CD4-positive, alpha-beta T cell treated with Interleukin-21 for 1 hour (primary cell): ENCODE data around the gene GNA12.
"Not testable (repeated sequence)": the region's sequence is repeated elsewhere in the genome, so short reads cannot be mapped to it uniquely, and the experiment has no call there.

Source experiments
- DNase-seq: peaks from one replicate; pipeline ENCODE4 v3.0.0-alpha.2; 2020

Gene GNA12

DNA sequence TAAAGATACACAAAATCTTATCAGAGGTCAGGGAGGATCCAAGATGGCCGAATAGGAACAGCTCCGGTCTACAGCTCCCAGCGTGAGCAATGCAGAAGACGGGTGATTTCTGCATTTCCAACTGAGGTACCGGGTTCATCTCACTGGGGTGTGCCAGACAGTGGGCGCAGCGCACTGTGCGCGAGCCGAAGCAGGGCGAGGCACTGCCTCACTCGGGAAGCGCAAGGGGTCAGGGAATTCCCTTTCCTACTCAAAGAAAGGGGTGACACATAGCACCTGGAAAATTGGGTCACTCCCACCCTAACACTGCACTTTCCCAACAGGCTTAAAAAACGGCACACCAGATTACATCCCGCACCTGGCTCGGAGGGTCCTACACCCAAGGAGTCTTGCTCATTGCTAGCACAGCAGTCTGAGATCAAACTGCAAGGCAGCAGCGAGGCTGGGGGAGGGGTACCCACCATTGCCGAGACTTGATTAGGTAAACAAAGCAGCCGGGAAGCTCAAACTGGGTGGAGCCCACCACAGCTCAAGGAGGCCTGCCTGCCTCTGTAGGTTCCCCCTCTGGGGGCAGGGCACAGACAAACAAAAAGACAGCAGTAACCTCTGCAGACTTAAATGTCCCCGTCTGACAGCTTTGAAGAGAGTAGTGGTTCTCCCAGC lies 100.5 kb downstream of the GNA12 start:
- not testable (repeated sequence) for DNase-seq

DNA sequence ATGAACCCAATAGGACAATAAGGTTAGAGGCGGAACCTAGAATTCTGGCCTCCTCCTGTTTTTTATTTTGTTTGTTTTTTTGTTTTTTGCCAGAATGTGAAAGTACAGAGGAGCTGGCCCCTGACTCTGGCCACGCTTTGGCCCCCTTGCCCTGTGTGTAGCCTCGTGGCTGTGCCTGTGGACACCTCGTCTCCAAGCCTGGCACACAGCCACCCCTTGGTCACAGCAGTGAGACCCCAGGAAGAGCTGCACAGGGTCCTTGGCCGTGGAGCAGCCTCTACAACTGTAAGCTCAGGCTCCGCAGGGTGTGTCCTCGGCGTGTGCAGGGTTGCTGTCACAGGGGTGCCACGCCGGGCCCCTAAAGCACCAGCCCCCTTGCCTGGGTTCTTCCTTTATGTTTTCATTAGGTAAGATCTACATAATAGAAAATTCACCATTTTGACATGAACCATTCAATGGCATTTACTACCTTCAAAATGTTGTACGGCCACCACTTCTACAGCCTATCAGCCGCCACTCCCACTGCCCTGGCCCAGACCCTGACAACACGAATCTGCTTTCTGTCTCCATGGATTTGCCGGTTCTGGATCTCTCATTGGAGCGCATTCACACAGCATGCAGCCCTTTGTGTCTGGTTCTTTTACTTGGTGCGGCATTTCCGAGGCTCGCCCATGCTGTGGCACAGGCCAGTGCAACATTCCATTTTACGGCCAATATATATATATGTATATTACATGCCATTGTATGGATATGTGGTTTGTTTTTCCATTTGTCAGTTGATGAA lies 105.2 kb downstream of the GNA12 start:
- no peak for DNase-seq

DNA sequence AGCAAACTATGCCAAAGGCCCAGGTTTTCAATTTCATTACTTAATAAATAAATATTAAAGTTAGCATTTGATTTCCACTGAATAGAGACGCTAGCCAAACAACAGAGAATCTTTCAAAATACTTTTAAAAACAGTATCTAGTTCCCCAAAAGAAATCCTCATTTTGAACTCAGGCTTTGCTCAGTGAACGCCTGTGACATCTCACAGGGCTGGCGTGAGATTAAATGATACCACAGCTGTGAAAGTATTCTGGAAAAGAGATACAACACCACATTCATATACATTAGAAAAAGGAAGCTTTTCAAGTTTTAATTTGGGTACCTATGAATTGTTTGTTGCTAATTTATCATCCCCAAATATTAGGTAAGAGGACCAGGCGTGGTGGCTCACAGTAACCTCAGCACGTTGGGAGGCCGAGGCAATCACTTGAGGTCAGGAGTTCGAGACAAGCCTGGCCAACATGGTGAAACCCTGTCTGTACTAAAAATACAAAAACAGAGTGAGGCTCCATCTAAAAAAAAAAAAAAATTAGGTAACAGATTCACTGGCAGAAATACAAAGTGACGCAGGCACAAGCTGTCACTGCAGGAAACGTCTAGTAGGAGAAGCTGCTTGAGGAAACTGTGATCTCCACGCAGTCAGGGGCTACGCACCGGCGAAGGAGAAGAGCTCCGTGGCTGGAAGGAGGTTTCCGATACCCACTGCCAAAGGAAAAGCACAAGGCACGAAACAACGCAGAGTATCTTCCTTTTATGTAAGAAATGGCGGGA lies 106.2 kb downstream of the GNA12 start:
- DNase-seq, result no peak

DNA sequence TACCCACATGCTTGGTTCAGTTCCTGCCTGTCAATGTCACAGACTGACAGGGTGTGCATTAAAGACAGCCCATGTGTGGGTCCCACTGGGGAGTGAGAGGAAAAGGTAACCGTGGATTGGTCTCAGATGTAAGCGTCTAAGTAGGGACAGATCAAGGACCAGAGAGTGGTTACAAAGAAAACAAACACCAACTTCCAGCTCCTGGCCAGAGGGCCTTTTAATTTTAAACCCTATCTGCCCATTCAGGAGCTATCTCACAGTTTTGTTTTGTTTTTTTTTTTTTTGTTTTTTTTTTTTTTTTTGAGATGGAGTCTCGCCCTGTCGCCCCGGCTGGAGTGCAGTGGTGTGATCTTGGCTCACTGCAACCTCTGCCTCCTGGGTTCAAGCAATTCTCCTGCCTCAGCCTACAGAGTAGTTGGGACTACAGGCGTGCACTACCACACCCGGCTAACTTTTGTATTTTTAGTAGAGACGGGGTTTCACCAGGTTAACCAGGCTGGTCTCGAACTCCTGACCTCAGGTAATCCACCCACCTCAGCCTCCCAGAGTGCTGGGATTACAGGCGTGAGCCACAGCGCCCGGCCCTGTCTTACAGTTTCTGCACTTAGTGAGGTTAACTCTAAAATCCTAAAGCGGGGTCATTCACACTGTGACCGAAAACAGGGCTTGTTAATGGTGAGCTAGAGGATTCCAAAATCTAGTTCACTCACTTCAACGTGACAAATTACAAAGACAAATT lies 106.9 kb downstream of the GNA12 start:
- not testable (repeated sequence) for DNase-seq

DNA sequence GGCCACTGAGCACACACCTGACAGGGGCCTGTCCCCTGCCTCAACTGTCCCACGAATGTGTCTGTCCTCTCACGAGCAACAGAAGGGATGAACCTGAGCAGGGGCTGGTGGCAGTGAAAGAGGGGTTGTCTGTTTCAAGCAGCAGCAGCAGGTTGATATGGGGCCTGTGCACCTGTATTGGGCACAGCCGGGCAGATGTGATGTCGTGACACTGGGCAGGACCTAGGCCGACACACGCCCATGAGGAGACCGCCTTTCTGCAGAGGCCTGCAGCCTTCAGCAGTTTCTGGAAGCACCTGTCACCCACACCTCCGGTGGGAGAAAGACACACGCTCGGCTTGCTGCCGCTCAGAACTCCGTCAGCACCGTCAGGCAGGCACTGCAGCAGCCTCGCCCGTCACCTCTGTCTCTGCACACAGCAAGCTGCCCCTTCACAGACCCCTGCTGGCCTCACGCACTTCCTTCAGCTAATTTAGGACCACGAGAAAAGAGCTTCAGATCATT lies 107.6 kb downstream of the GNA12 start:
- DNase-seq, result no peak

DNA sequence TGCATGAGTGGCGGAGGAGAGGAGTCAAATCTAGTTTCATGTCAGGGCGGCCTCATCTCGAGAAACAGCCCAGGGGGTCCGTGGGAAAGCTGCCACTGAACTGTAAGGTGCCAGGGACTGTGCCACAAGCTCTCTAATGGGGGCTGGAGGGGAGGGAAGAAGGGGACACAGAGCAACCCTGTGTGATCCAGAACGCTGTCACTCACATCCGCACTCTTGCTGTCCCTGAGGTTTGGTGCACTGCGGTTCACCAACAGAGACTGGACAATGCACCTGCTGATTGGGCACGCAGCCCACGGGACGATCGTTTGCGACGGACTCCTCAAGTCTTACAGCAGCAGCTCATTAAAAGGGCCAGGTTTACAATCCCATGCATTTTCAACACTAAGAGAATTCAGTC lies 108.4 kb downstream of the GNA12 start:
- DNase-seq, result no peak

DNA sequence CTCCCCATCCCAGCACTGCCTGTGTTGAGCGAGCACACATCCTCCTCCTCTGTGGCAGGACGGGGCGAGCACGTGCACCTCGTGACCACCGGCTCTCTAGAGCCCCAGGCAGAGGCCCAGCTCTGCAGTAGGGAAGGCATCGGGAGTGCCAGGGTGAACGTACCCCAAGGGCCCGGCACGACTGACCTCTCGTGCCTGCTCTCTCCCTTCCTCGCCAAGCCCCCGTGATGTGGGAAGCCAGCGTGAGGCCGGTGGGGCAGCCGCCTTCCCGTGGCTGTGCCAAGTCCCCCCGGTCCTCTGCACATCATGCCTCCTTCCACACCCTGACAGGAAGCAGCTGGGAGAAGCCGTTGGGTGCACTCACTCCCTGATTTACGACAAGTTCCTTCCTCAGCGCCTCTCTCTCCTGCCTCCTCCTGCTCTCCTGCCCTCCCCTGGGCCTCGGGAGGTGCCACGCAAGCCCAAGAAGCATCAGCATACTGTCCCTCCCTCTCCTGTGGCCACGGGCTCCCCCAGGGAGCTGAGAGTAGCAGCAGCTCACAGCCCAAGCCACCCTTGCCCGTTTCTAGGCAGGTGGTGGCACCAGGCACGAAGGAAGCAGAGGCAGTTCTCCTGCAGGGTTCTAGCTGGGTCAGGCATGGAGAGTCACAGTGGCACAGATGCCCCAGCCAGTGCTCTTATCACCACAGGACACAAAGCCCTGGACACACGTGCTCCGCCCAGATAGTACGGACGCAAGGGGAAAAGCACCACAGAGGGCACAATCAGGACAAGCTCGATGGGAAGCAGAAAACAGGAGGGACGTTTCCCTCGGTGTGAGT lies 109.1 kb downstream of the GNA12 start:
- DNase-seq, result no peak

DNA sequence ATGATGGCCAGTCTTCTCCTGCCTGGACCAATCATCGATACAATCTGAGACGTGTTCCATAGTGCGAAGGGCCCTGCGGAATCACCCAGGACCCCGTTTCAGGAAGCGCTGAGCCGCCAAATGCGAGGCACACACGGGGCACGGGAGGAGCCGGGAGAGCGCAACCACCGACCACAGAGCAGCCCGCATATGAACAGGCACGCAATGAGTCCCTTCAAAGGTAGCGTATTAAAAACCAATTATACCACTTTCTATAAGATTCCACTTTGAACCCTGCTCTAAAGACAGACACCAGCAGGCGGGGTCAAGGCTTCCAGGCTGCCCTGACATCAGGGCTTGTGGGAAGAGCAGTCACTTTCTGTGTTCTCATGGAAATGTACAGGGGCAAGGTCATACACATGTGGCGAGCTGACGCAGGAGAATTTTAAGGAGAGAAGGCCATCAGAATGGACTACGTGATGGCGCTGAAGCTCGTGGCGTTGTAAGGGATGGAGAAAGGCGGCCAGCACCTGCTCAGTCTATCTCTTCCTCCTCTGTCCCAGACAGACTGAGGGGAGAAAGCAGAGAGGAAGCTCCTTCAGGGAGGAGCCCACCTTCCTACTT lies 109.9 kb downstream of the GNA12 start:
- DNase-seq, result no peak

DNA sequence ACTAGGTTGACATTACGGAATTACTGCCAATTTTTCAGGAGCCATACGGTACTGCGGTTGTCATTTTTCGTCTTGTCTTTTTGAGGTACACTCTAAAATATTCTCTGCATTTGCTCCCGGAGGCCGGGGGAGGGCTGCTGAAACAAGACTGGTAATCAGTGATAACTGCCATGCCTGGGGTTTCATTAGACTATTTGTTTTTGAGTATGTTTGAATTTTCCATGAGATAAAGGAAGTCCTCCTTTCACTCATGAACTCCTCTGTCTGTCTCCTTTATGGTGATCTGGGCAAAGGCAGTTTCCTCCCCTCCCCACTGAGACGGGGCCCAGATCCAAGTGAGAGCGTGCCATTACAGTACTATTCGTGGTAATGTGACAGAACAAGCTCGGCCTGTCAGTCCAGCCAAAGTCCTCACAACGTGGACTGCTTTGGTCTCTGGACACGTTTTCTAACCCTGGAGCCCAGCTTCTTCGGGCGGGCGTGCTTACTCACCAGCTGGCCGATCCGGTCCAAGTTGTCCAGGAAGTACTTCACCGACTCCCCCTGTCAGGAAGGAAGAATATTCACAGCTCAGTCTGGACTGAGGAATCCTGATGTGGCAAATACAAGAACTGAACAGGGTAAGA lies 111.0 kb downstream of the GNA12 start:
- DNase-seq, result no peak

DNA sequence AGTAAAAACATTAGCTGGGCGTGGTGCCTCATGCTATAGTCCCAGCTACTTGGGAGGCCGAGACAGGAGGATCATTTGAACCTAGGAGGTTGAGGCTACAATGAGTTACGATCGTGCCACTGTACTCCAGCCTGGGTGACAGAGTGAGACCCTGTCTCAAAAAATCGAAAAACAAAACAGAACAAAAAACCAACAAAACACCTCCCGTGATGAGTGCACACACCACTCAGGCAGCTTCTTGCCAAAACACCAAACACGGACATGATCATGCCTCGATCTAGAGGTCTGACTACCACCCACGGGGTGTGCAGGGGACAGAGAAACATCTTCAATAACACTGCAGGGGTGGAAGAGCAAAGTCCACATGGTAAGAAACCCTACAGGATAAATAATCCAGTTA lies 111.7 kb downstream of the GNA12 start:
- DNase-seq, result no peak

DNA sequence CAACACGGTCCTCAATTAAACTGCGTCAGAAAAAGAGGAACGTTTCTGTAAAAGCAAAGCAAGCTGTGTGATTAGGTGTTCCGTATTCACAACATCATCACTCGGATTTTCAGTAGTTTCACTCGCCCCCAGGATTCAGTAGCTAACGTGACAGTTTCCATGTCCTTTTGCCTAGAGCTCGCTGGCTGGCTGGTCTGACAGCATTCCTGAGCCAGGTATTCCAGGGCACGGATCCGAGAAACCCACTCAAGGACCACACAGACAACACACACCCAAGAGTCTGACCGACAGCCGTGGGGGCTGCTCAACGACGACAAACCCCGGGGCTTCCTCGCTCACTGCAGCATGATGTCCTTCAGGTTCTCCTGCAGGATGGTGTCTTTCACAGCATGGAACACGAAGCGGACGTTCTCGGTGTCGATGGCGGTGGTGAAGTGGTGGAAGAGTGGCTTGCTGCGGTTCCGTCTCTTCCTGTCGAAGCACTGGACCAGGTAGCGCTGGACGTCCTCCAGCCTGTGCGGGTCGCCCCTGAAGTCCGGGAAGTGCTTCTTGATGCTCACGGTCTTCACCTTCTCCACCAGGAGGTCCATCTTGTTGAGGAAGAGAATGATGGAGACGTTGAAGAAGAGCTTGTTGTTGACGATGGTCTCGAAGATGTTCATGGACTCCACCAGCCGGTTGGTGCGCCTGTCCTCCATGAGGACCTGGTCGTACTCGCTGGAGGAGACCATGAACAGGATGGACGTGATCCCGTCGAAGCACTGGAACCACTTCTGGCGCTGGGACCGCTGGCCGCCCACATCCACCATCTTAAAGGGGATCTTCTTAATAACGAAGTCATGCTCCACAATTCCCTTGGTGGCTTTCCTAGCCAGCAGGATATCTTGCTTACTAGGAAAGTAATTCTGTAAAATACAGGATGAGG lies 113.0 kb downstream of the GNA12 start:
- no peak for DNase-seq

DNA sequence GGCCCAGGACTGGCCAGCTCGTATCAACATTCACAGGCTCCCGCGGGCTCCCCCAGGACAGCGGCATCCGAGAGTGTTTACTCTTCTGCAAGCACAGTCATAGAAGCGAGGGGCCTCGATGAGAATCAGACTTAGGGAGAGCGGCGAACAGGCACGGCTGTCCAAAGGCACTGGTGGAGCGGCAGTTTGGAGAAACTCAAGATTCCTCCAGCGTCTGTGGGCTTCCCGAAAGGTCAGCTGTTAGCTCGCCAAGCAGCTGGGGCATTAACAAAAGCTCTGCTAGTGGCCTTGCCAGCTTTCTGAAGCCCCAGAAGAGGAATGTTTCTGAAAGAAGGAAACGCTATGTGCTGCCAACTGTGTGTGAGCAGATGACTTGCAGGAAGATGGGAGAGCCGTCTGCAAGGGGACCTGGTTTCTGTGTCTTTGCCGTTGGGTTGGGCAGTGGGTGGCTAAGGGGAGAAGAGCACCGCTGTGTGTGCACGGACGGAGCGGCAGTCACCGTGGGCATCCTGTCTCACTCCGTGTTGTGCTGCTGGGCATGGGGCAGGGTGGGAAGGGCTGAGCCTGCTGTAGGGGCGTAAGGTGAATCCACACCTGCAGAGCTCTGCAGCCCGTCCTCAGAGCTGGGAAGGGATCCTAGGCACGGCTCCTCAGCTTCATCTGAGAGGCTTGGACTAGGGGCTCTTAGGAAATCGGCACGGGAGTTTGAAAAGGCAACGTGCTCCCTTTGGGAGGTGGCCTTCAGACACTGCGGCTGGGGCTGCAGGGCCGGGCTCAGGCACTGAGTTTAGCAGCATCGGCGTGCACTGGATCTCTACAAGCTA lies 114.0 kb downstream of the GNA12 start:
- DNase-seq, result no peak

DNA sequence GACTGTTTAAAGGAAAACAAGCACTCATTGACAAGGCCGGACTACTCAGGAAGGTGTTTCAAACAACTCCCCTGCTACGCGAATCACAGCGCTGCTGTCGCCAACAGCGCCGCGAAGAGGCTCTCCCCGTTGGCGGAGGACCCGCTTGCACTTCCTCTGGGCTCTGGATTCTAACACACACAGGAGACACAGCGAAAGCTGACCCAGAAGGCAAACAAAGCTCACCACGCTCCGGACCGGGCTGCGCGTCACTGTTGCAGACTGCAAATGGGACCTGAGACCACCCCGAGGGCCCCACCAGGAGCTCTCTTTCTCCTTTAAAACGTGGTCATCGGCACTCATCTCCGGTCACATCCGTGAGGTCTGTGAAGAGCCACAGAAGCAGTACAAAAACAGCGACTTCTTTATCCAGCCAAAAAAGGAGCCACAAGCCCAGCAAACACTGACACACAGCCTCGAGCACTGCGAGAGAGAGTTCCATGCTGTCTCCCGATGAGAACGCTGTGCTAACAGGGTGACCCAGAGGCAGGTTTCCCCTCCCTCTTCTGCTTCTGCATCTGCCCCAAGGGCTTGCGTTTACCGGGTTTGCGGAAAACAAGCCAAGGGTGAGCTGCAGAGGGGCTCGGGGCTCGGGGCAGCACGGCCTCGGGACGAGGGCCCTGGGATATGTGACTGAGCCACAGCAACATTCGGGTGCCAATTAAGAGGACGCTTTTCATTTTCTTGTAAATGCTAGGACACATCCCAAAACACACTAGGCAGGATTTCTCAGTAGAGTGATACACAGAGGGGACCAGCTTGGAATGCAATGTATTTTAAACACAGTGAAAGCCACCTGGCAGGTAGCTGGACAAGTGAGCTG lies 114.8 kb downstream of the GNA12 start:
- DNase-seq, result no peak

DNA sequence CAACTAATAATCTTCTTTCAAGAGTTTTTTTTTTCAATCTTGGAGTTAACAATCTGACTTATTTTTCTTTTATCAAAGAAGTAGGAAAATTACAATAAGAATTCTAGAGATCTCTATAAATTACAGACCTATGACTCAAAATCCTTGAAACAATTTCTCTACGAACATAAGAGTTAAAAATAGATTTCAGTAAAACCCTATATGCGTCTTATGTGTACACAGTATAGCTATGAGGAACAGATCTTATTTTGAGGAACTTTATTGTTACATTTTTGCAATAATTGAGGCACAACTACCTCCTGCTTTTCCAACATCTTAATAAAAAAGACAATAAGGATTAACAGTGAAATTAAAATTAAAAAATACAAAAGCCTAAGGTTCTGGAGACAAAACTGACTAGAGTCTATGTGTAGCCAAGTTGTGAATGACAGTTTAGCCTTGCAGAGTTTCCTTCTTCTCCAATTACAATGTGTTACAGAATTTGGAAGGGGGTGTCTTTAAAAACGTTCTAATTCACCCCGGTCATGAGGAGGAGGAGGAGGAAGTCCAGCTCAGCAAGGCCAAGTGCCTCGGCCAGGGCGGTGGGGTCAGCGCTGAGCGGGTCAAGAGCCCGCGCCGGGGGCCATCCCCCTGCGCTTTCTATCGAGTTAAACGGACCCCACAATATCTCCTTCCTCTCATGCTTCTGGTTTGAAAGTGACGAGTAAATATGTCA lies 115.6 kb downstream of the GNA12 start:
- no peak for DNase-seq

DNA sequence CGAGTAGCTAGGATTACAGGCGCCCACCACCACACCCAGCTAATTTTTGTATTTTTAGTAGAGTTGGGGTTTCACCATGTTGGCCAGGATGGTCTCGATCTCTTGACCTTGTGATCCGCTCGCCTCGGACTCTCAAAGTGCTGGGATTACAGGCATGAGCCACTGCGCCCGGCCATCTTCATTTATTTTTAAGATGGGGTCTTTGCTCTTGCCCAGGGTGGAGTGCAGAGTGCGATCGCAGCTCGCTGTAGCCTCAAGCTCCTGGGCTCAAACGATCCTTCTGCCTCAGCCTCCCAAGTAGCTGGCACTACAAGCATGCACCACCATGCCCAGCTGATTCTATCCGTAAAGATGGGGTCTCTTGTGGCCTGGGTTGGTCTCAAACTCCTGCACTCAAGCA lies 116.9 kb downstream of the GNA12 start:
- DNase-seq, result not testable (repeated sequence)

DNA sequence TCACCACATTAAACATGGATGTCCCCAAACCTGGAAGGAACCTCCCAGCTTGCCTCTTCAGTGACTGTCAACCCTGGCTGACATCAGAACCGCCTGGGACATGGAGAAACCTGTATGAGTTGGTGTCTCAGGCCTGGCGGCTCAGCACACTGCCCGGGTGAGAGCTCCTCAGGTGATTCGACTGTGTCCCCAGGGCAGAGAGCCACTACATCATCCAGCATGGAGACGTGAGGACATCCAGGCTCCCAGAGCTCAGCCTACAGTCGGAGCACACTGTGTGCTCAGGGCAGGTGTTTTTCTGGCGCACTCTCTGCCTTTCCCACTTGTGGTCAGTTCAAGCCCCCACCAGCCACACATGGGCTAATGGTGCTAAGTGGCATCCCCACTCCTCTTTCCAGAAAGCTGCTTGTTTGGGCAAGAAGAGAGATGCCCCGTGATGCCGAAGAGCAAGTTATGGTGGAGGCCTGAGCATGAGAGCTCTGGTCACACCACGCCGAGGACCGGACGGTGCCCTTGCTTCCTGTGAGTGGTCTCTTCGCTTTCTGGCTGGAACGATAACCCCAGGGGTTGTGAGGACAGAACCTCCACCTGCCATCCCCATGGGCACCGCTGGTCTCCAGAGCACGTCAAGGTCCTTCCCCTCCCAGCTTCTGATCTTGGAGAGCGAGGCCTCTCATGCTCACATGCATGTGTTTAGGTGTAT lies 117.6 kb downstream of the GNA12 start:
- no peak for DNase-seq
